ENCODE data around the gene LDB1. TPM values are rescaled to one million over a fixed set of nuclear protein-coding genes. Genes with fewer than 3 reads are reported as not detected.
A peak's percentile ranks its signal among the peaks of the same experiment; 100 is the strongest.

Gene LDB1
- polyA plus RNA-seq, 1 donor, result 62.4 TPM

DNA sequence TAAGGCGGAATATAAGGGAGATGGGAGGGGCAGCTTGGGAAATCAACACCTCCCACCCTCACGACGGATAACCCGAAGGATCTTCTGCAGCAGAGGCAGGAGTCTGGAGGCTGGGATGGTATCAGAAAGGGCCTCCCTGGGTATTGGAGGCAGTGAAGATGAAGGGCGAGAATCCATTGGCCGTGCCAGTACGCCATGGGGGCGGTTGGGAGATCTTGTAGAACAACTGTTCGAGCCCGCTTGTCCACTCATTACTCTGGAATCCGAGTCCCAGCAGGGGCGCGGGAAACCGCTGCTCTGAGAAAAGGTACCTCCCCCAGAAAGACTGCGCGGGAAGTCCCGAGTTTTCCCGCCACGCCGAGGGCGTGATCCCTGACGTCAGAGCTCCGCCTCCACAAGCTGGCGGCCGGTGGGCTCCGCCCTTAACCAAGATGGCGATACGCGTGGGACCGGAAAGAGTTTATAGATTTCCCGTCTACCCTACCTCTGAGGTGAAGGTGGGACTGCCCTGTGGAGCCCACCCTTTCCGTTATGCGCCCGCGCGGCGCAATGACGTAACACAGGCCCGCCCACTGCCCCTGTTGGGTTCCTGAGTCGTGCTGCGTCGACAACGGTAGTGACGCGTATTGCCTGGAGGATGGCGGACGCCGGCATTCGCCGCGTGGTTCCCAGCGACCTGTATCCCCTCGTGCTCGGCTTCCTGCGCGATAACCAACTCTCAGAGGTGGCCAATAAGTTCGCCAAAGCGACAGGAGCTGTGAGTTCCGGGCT lies 31.8 kb upstream of the LDB1 start, which contains the start of gene NOLC1:
TSS of gene NOLC1 (plus strand) at position 616 of the 771 bp plus-strand sequence. CDS start at position 638, 22 bp downstream.
- Histone ChIP-seq H3K36me3 (ENCODE audit: control insufficient read depth, insufficient read depth, low read length) (peaks cover 45% of the 10 kb centered on the region), H3K9me3 (ENCODE audit: control insufficient read depth, low read depth, low read length) (no peaks in the 10 kb centered on the region), H3K4me1 (ENCODE audit: control insufficient read depth, insufficient read depth, low read length) (peaks cover 19% of the 10 kb centered on the region), H3K27ac (ENCODE audit: low read length) (peak within 1 kb of the TSS; percentile 91), H3K4me3 (ENCODE audit: low read length) (peak within 1 kb of the TSS; percentile 90), H3K27me3 (ENCODE audit: control insufficient read depth, insufficient read depth, low read length) (no peaks in the 10 kb centered on the region)
- no CpG with 5 or more reads among the region's 59 CpGs for WGBS (ENCODE audit: insufficient coverage, low lambda C conversion rate)
- DNase-seq, result peak; percentile 99 to 100

DNA sequence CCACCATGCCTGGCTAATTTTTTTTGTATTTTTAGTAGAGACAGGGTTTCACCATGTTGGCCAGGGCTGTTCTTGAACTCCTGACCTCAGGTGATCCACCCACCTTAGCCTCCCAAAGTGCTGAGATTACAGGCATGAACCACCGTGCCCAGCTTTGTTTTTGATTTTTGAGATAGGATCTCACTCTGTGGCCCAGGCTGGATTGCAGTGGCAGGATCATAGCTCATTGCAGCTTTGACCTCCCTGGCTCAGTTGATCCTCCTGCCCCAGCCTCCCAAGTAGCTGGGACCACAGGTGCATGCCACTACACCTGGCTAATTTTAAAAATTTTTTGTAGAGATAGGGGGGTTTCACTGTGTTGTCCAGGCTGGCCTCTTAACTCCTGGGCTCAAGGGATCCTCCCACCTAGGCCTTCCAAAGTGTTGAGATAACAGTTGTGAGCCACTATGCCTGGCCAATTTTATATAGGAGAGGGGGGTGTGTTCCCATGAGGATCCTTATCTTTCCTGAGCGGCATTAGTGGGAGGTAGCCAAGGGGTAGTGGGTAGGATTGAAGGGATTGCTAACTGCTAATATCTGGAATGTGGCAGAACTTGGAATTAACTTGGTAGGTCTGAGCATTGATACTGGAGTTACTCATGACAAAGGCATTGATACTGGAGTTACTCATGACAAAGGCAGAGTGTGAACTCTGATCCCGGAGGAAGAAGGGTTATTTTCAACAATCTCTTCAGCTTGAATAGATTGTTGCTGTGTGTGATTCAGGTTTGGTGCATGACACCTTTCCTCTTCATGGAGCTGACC lies 31.0 kb upstream of the LDB1 start:
- H3K4me3 ChIP-seq (ENCODE audit: low read length), result peak overlapping the region; percentile 90
- DNase-seq, result peak; percentile 26 to 67
- H3K4me1 ChIP-seq (ENCODE audit: control insufficient read depth, insufficient read depth, low read length), result peaks cover 19% of the 10 kb centered on the region
- peak overlapping the region; percentile 91 for H3K27ac ChIP-seq (ENCODE audit: low read length)
- H3K9me3 ChIP-seq (ENCODE audit: control insufficient read depth, low read depth, low read length), result no peaks in the 10 kb centered on the region
- H3K27me3 ChIP-seq (ENCODE audit: control insufficient read depth, insufficient read depth, low read length), result no peaks in the 10 kb centered on the region
- H3K36me3 ChIP-seq (ENCODE audit: control insufficient read depth, insufficient read depth, low read length), result peaks cover 52% of the 10 kb centered on the region
- WGBS (ENCODE audit: insufficient coverage, low lambda C conversion rate), result no CpG with 5 or more reads among the region's 3 CpGs

DNA sequence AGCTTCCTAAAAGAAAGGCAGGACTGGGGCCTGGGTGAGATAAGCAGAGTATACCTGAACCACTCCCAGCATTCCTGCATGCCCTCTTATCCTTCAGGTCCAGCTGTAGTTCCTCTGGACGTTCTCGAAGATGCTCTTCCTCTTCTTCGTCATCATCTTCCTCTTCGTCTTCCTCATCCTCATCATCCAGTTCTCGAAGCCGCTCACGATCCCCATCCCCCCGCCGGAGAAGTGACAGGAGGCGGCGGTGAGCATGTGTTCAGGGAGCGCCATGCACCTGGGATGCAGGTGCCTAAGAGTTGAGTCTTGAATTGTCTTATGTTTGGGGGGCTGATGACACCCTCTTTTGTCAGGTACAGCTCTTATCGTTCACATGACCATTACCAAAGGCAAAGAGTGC lies 28.1 kb upstream of the LDB1 start:
- peaks cover 16% of the 10 kb centered on the region for H3K4me1 ChIP-seq (ENCODE audit: control insufficient read depth, insufficient read depth, low read length)
- no peak overlapping the region for H3K4me3 ChIP-seq (ENCODE audit: low read length)
- H3K9me3 ChIP-seq (ENCODE audit: control insufficient read depth, low read depth, low read length), result no peaks in the 10 kb centered on the region
- no peak overlapping the region for H3K27ac ChIP-seq (ENCODE audit: low read length)
- H3K27me3 ChIP-seq (ENCODE audit: control insufficient read depth, insufficient read depth, low read length), result no peaks in the 10 kb centered on the region
- 80% methylated on average over 1 of the region's 13 CpGs for WGBS (ENCODE audit: insufficient coverage, low lambda C conversion rate)
- no peak for DNase-seq
- H3K36me3 ChIP-seq (ENCODE audit: control insufficient read depth, insufficient read depth, low read length), result peaks cover 66% of the 10 kb centered on the region

DNA sequence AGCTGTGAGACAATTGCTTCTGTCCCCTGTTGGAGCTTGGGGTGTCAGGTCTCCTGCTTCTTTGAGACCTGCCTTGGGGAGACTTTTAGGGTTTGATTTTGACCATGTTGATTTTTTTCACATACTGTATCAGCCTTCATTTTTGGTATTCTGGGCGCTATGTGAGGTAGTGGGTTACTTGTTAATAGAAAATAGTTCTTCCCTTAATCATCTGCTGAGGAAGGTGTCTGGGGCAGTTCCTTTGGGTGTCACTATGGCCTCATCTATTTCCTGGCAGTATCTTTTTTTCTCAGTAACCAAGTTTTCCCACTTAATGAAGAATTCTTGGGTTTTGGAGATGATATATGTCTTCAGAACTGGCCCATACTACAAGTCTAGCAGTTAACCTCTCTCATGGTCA lies 27.4 kb upstream of the LDB1 start:
- WGBS (ENCODE audit: insufficient coverage, low lambda C conversion rate), result no CpG with 5 or more reads among the region's 1 CpG
- Histone ChIP-seq H3K4me3 (ENCODE audit: low read length) (no peak overlapping the region), H3K27ac (ENCODE audit: low read length) (no peak overlapping the region), H3K36me3 (ENCODE audit: control insufficient read depth, insufficient read depth, low read length) (peaks cover 72% of the 10 kb centered on the region), H3K9me3 (ENCODE audit: control insufficient read depth, low read depth, low read length) (no peaks in the 10 kb centered on the region), H3K4me1 (ENCODE audit: control insufficient read depth, insufficient read depth, low read length) (peaks cover 12% of the 10 kb centered on the region), H3K27me3 (ENCODE audit: control insufficient read depth, insufficient read depth, low read length) (no peaks in the 10 kb centered on the region)
- DNase-seq, result no peak

DNA sequence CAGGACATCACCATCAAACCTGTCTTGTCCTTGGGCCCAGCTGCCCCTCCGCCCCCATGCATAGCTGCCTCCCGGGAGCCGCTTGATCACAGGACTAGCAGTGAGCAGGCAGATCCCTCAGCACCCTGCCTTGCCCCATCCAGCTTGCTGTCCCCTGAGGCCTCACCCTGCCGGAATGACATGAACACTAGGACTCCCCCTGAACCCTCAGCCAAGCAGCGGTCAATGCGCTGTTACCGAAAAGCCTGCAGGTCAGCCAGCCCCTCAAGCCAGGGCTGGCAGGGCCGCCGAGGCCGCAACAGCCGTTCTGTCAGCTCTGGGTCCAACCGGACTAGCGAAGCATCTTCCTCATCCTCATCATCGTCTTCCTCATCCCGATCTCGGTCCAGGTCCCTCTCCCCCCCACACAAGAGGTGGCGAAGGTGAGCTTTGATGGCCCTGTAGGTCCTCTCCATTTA lies 26.8 kb upstream of the LDB1 start:
- Histone ChIP-seq H3K27ac (ENCODE audit: low read length) (no peak overlapping the region), H3K36me3 (ENCODE audit: control insufficient read depth, insufficient read depth, low read length) (peaks cover 73% of the 10 kb centered on the region), H3K4me3 (ENCODE audit: low read length) (no peak overlapping the region), H3K9me3 (ENCODE audit: control insufficient read depth, low read depth, low read length) (no peaks in the 10 kb centered on the region), H3K27me3 (ENCODE audit: control insufficient read depth, insufficient read depth, low read length) (no peaks in the 10 kb centered on the region), H3K4me1 (ENCODE audit: control insufficient read depth, insufficient read depth, low read length) (peaks cover 12% of the 10 kb centered on the region)
- no peak for DNase-seq
- no CpG with 5 or more reads among the region's 17 CpGs for WGBS (ENCODE audit: insufficient coverage, low lambda C conversion rate)

DNA sequence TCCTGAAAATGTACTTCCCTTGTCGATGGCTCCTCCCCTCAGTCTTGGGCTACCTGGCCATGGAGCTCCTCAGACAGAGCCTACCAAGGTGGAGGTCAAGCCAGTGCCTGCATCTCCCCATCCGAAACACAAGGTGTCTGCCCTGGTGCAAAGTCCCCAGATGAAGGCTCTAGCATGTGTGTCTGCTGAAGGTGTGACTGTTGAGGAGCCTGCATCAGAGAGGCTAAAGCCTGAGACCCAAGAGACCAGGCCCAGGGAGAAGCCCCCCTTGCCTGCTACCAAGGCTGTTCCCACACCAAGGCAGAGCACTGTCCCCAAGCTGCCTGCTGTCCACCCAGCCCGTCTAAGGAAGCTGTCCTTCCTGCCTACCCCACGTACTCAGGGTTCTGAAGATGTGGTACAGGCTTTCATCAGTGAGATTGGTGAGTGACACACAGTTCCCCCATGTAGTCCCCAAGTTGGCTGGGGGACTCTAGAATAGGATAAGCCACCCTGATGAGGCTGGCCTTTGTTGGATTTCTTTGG lies 21.5 kb upstream of the LDB1 start:
- Histone ChIP-seq H3K4me1 (ENCODE audit: control insufficient read depth, insufficient read depth, low read length) (no peaks in the 10 kb centered on the region), H3K27ac (ENCODE audit: low read length) (no peak overlapping the region), H3K27me3 (ENCODE audit: control insufficient read depth, insufficient read depth, low read length) (no peaks in the 10 kb centered on the region), H3K4me3 (ENCODE audit: low read length) (no peak overlapping the region), H3K9me3 (ENCODE audit: control insufficient read depth, low read depth, low read length) (no peaks in the 10 kb centered on the region), H3K36me3 (ENCODE audit: control insufficient read depth, insufficient read depth, low read length) (peaks cover 79% of the 10 kb centered on the region)
- DNase-seq, result no peak
- WGBS (ENCODE audit: insufficient coverage, low lambda C conversion rate), result no CpG with 5 or more reads among the region's 4 CpGs

DNA sequence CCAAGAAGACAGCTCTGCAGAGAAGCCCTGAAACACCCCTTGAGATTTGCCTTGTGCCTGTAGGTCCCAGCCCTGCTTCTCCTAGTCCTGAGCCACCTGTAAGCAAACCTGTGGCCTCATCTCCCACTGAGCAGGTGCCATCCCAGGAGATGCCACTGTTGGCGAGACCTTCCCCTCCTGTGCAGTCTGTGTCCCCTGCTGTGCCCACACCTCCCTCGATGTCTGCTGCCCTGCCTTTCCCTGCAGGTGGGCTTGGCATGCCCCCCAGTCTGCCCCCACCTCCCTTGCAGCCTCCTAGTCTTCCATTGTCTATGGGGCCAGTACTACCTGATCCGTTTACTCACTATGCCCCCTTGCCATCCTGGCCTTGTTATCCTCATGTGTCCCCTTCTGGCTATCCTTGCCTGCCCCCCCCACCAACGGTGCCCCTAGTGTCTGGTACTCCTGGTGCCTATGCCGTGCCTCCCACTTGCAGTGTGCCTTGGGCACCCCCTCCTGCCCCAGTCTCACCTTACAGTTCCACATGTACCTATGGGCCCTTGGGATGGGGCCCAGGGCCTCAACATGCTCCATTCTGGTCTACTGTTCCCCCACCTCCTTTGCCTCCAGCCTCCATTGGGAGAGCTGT lies 20.9 kb upstream of the LDB1 start:
- H3K36me3 ChIP-seq (ENCODE audit: control insufficient read depth, insufficient read depth, low read length), result peaks cover 73% of the 10 kb centered on the region
- DNase-seq, result no peak
- H3K4me1 ChIP-seq (ENCODE audit: control insufficient read depth, insufficient read depth, low read length), result no peaks in the 10 kb centered on the region
- no peak overlapping the region for H3K4me3 ChIP-seq (ENCODE audit: low read length)
- H3K9me3 ChIP-seq (ENCODE audit: control insufficient read depth, low read depth, low read length), result no peaks in the 10 kb centered on the region
- no peak overlapping the region for H3K27ac ChIP-seq (ENCODE audit: low read length)
- H3K27me3 ChIP-seq (ENCODE audit: control insufficient read depth, insufficient read depth, low read length), result no peaks in the 10 kb centered on the region
- WGBS (ENCODE audit: insufficient coverage, low lambda C conversion rate), result no CpG with 5 or more reads among the region's 5 CpGs

DNA sequence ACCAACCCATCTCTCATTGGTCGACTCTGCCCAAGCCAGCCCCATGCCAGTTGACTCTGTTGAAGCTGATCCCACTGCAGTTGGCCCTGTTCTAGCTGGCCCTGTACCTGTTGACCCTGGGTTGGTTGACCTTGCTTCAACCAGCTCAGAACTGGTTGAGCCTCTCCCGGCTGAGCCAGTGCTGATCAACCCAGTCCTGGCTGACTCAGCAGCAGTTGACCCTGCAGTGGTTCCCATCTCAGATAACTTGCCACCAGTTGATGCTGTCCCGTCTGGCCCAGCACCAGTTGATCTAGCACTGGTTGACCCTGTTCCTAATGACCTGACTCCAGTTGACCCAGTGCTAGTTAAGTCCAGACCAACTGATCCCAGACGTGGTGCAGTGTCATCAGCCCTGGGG lies 20.1 kb upstream of the LDB1 start:
- H3K27ac ChIP-seq (ENCODE audit: low read length), result no peak overlapping the region
- no peak for DNase-seq
- no peaks in the 10 kb centered on the region for H3K9me3 ChIP-seq (ENCODE audit: control insufficient read depth, low read depth, low read length)
- no CpG with 5 or more reads among the region's 4 CpGs for WGBS (ENCODE audit: insufficient coverage, low lambda C conversion rate)
- no peaks in the 10 kb centered on the region for H3K4me1 ChIP-seq (ENCODE audit: control insufficient read depth, insufficient read depth, low read length)
- H3K36me3 ChIP-seq (ENCODE audit: control insufficient read depth, insufficient read depth, low read length), result peaks cover 70% of the 10 kb centered on the region
- H3K27me3 ChIP-seq (ENCODE audit: control insufficient read depth, insufficient read depth, low read length), result no peaks in the 10 kb centered on the region
- no peak overlapping the region for H3K4me3 ChIP-seq (ENCODE audit: low read length)

DNA sequence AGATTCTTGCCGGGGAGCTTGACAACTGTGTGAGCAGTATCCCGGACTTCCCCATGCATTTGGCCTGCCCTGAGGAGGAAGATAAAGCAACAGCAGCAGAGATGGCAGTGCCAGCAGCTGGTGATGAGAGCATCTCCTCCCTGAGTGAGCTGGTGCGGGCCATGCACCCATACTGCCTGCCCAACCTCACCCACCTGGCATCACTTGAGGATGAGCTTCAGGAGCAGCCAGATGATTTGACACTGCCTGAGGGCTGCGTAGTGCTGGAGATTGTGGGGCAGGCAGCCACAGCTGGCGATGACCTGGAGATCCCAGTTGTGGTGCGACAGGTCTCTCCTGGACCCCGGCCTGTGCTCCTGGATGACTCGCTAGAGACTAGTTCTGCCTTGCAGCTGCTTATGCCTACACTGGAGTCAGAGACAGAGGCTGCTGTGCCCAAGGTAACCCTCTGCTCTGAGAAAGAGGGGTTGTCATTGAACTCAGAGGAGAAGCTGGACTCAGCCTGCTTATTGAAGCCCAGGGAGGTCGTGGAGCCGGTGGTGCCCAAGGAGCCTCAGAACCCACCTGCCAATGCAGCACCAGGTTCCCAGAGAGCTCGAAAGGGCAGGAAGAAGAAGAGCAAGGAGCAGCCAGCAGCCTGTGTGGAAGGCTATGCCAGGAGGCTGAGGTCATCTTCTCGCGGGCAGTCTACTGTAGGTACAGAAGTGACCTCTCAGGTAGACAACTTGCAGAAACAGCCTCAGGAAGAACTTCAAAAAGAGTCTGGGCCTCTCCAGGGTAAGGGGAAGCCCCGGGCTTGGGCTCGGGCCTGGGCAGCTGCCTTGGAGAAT lies 19.3 kb upstream of the LDB1 start:
- Histone ChIP-seq H3K4me3 (ENCODE audit: low read length) (no peak overlapping the region), H3K9me3 (ENCODE audit: control insufficient read depth, low read depth, low read length) (no peaks in the 10 kb centered on the region), H3K4me1 (ENCODE audit: control insufficient read depth, insufficient read depth, low read length) (peaks cover 3% of the 10 kb centered on the region), H3K36me3 (ENCODE audit: control insufficient read depth, insufficient read depth, low read length) (peaks cover 63% of the 10 kb centered on the region), H3K27me3 (ENCODE audit: control insufficient read depth, insufficient read depth, low read length) (no peaks in the 10 kb centered on the region), H3K27ac (ENCODE audit: low read length) (no peak overlapping the region)
- DNase-seq, result no peak
- WGBS (ENCODE audit: insufficient coverage, low lambda C conversion rate), result no CpG with 5 or more reads among the region's 15 CpGs

Measured in large intestine (tissue), 3 donors.